ENCODE results near the gene EI24.
"Not testable (repeated sequence)": the region's sequence is repeated elsewhere in the genome, so short reads cannot be mapped to it uniquely, and the experiment has no call there.

The EI24 gene

GRCh38 chr11:125568970-125569914 is at the start of gene EI24:
TSS of gene EI24 (plus strand) at chr11:125569477. CDS start at chr11:125572528, 3,051 bp downstream.
- peak; percentile 74 to 80 for DNase-seq (ENCODE audit: low read depth in 2 of 2)

GRCh38 chr11:125519860-125520834 is 49.1 kb upstream of the EI24 start:
- DNase-seq (ENCODE audit: low read depth in 2 of 2): no peak

GRCh38 chr11:125525303-125525702 is 44.0 kb upstream of the EI24 start:
- DNase-seq (ENCODE audit: low read depth in 2 of 2): no peak

- DNase-seq (ENCODE audit: low read depth in 2 of 2): no peak
These were observed 36.6 kb upstream of the EI24 start for GRCh38 chr11:125532668-125533067.

GRCh38 chr11:125535585-125535984 is 33.7 kb upstream of the EI24 start:
- DNase-seq (ENCODE audit: low read depth in 2 of 2): no peak

- DNase-seq (ENCODE audit: low read depth in 2 of 2): not testable (repeated sequence)
These were observed 32.4 kb upstream of the EI24 start for GRCh38 chr11:125536834-125537233.

GRCh38 chr11:125542709-125543108 is 26.6 kb upstream of the EI24 start:
- DNase-seq (ENCODE audit: low read depth in 2 of 2): no peak

- DNase-seq (ENCODE audit: low read depth in 2 of 2): no peak
These were observed 18.5 kb upstream of the EI24 start for GRCh38 chr11:125550780-125551179.

- no peak for DNase-seq (ENCODE audit: low read depth in 2 of 2)
These were observed 17.4 kb upstream of the EI24 start for GRCh38 chr11:125551835-125552342.

- no peak for DNase-seq (ENCODE audit: low read depth in 2 of 2)
These were observed 16.4 kb upstream of the EI24 start for GRCh38 chr11:125552927-125553326.

GRCh38 chr11:125553357-125553756 is 15.9 kb upstream of the EI24 start:
- no peak for DNase-seq (ENCODE audit: low read depth in 2 of 2)

GRCh38 chr11:125554038-125554437 is 15.2 kb upstream of the EI24 start:
- DNase-seq (ENCODE audit: low read depth in 2 of 2): no peak

GRCh38 chr11:125559888-125560287 is 9.4 kb upstream of the EI24 start:
- DNase-seq (ENCODE audit: low read depth in 2 of 2): no peak

- DNase-seq (ENCODE audit: low read depth in 2 of 2): no peak
These were observed 7.4 kb upstream of the EI24 start for GRCh38 chr11:125561924-125562323.

GRCh38 chr11:125562430-125562829 is 6.8 kb upstream of the EI24 start:
- DNase-seq (ENCODE audit: low read depth in 2 of 2): no peak

GRCh38 chr11:125564357-125564756 is 4.9 kb upstream of the EI24 start:
- no peak for DNase-seq (ENCODE audit: low read depth in 2 of 2)

- DNase-seq (ENCODE audit: low read depth in 2 of 2): no peak
These were observed 3.0 kb upstream of the EI24 start for GRCh38 chr11:125566235-125566634.

GRCh38 chr11:125569915-125570621 is 791 bp downstream of the EI24 start:
- DNase-seq (ENCODE audit: low read depth in 2 of 2): no peak

- no peak for DNase-seq (ENCODE audit: low read depth in 2 of 2)
These were observed 1.7 kb downstream of the EI24 start for GRCh38 chr11:125570952-125571351.

GRCh38 chr11:125572916-125573315 is 3.6 kb downstream of the EI24 start:
- DNase-seq (ENCODE audit: low read depth in 2 of 2): no peak

- not testable (repeated sequence) for DNase-seq (ENCODE audit: low read depth in 2 of 2)
These were observed 7.9 kb downstream of the EI24 start for GRCh38 chr11:125577181-125577580.
